HFF-Myc (cell line): ENCODE results near the gene EPHA4.

Source experiments
- DNase-seq: peaks from one replicate; pipeline ENCODE4 v3.0.0-alpha.2; 2011; ENCODE audit warnings: low read depth; ENCODE audit errors: extremely low read depth
- H3K4me3 ChIP-seq: replicated peaks from 2 replicates; pipeline ENCODE4 v1.5.1; 2011; ENCODE audit warnings: low read depth, mild to moderate bottlenecking, control low read depth, low read length
- CTCF ChIP-seq: IDR thresholded peaks from 2 replicates; pipeline ENCODE4 v1.5.1; 2012; ENCODE audit warnings: mild to moderate bottlenecking, low read depth, low read length, control low read depth; ENCODE audit errors: missing control alignments

The EPHA4 gene

GRCh38 chr2:221407765-221408164, 164.3 kb downstream of the EPHA4 start:
- TF ChIP-seq CTCF, result no peak
- no peak for DNase-seq
- no peak overlapping the region for H3K4me3 ChIP-seq

- no peak overlapping the region for H3K4me3 ChIP-seq
- DNase-seq, result no peak
- no peak for TF ChIP-seq CTCF
These were observed 166.6 kb downstream of the EPHA4 start for GRCh38 chr2:221405521-221405920.

- no peak for TF ChIP-seq CTCF
- H3K4me3 ChIP-seq, result no peak overlapping the region
- DNase-seq, result no peak
These were observed 170.0 kb downstream of the EPHA4 start for GRCh38 chr2:221402072-221402471.

GRCh38 chr2:221400411-221400810, 171.7 kb downstream of the EPHA4 start:
- no peak for TF ChIP-seq CTCF
- H3K4me3 ChIP-seq, result no peak overlapping the region
- no peak for DNase-seq

- no peak for TF ChIP-seq CTCF
- DNase-seq, result no peak
- no peak overlapping the region for H3K4me3 ChIP-seq
These were observed 172.9 kb downstream of the EPHA4 start for GRCh38 chr2:221399183-221399582.

- no peak for DNase-seq
- no peak for TF ChIP-seq CTCF
These were observed 174.9 kb downstream of the EPHA4 start for GRCh38 chr2:221397187-221397586.

GRCh38 chr2:221392228-221392881, 179.7 kb downstream of the EPHA4 start:
- no peak for TF ChIP-seq CTCF
- no peak overlapping the region for H3K4me3 ChIP-seq
- no peak for DNase-seq

More at GRCh38 chr2:221397187-221397586, 174.9 kb downstream of the EPHA4 start:
- no peak overlapping the region for H3K4me3 ChIP-seq
